Stimulated activated CD8-positive, alpha-beta memory T cell treated with anti-CD3 and anti-CD28 coated beads, Interleukin-7, amount 100 ng/mL, for 24 hours (primary cell): Measurements from ENCODE around the gene ZNF410.
"Not testable (repeated sequence)": the region's sequence is repeated elsewhere in the genome, so short reads cannot be mapped to it uniquely, and the experiment has no call there.

Experiments
- DNase-seq: peaks from one replicate; pipeline ENCODE4 v3.0.0-alpha.2; 2020; ENCODE audit warnings: low read depth

The ZNF410 gene

DNA sequence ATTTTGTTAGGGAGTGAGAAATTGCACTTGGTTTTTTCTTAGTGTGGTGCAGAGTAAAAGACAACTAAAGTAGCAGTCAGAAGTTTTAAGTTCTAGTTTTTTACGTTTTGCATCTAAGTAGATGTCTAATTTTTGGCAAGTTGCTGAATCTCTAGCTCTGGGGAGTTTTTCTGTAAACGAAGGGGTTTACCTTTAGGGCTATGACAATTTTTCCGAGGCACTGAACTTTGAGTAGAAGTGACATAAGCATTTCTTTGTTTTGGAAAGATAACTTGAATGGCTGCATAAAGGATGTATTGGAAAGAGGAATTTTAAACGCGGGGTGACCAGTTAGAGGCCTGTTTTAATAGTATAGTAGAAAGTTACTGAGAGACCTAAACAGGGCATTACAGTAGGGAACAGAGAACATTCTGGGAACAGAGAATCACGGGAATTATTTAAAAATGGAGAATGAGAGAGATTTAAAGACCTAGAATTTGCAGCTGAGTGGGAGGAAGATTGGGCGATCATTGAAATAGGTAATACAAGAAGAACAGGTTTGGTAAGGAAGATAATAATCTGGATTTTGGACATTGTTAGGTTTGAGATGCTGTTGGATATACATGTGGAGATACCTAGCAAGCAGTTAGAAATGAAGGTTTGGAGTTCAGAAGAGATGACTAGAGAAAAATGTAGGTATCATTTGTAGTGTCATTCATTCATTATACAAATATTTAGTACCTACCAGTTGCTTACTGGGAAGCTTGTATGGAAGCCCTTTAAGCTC, 1.2 kb downstream of the ZNF410 start:
- no peak for DNase-seq

DNA sequence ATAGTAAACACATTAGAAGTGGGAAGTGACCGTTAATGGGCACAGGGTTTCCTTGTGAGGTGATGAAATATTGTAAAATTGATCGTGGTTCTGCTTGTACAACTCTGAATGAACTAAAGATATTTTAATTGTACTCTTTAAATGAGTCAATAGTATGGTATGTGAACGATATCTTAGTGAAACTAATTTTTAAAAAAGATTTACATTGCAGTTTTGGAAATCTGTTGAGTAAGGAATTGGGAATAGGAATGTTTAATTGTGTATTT, 1.7 kb downstream of the ZNF410 start:
- no peak for DNase-seq

DNA sequence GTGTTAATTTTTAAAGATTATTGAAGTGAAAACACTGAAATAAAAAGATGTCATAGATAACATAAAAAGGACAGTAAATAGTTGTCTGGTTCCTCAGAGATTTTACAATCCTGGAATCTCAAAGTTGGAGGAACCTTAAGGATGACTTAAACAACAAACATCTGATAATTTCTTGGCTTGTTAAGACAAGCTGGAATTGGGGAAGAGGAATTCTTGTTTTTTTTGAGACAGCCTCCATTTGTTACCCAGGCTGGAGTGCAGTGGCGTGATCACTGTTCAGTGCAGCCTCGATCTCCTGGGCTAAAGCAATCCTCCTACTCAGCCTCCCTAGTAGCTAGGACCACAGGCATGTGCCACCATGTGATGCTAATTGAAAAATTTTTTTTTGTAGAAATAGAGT, 2.3 kb downstream of the ZNF410 start:
- DNase-seq: no peak

DNA sequence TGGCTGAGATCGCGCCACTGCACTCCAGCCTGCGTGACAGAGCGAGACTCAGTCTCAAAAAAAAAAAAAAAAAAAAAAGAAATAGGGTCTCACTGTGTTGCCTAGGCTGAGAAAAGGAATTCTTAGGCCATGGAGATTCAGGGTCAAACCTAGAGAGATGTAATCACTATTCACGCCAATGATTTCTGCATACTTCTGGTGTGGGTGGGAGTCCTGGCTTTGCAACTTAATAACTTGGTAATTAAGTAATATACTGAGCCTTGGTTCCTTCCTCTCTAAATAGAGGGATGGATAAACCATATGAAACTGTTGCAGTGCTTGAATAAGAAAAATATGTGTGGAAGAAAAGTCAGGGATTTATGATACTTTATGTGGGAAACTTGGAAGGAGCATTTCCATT, 2.7 kb downstream of the ZNF410 start:
- DNase-seq: no peak

DNA sequence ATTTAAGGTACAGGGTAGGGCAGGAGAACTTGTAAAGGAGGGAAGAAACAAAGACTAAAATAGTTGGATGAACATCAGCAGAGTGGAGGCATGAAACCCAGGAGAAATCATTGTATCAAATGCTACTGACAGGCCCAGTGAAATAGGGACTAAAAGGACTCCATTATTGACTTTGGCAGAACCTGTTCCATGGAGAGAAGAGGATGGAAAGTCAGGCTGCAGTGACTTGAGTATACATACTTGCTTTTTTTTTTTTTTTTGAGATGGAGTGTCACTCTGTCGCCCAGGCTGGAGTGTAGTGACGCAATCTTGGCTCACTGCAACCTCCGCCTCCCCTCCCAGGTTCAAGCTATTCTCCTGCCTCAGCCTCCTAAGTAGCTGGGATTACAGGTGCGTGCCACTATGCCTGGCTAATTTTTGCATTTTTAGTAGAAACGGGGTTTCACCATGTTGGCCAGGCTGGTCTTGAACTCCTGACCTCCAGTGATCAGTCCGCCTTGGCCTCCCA, 7.6 kb downstream of the ZNF410 start:
- not testable (repeated sequence) for DNase-seq

DNA sequence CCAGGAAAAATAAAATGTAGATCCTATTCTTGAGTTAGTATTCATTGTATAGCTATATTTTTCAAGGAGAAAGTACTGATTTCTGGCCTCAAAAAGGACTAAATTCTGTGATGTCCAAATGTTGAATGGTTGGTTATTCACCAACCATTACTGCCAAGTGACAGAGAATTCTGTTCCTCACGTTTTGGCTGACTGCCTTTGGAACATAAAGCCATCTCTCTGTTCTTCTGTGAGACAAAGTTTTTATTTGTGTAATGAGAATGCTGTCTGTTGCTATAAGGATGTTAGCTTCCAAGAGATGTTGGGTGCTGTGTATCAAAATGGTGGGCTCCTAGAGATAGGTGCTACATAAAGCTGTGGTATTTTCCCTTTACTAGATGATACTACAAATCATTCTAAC, 9.3 kb downstream of the ZNF410 start:
- no peak for DNase-seq

DNA sequence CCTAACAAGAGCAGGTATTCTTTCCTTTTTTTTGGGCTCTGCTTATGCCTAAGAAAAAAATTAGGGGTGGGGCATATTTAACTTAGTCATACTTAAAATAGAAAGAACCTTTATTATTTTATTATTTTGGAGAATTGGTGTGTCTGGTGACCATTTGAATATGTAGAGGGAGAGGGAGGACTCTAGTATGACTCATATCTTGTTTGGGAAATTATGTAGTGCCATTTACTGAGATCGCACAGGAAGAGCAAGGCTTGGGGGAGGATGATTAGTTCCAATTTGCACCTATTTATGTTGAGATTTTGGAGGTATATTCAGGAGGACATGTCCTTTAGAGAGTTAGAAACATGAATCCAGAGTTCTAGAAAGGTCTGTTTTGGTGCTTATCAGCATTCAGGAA, 9.9 kb downstream of the ZNF410 start:
- no peak for DNase-seq

DNA sequence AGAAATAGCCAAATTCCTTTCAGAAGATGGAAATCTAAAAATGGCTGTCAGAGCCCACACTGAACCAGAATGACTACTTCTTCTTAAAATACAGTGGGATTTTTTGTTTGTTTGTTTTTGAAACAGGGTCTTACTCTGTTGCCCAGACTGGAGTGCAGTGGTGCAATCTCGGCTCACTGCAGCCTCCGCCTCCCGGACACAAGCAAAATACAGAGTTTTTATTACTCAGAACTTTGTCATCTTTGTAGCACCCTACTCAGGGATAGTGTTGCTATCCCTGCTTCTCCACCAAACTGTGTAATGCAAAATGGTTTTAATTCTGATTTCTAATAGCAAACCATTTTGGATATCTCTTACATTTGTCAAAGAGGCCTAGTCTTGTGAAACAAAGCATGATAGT, 16.4 kb downstream of the ZNF410 start:
- DNase-seq: no peak

DNA sequence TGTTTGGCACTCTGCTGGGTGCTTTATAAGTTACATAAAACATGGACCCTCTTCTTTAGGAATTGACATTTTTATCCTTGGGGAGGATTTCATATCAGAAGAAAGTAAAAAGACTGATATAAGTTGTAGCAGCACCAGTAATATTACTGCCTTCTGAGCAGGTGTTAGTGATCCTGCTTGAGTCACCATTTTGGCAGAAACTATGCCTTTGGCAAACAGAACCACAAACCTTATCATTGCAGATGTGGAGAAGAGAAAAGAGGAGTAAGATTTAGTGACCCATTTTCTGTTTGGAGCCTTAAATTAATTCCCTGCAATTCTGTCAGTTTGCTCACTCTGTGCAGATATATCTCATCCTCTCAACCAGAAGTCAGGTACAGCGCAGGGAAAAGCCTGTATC, 23.0 kb downstream of the ZNF410 start:
- DNase-seq: no peak

DNA sequence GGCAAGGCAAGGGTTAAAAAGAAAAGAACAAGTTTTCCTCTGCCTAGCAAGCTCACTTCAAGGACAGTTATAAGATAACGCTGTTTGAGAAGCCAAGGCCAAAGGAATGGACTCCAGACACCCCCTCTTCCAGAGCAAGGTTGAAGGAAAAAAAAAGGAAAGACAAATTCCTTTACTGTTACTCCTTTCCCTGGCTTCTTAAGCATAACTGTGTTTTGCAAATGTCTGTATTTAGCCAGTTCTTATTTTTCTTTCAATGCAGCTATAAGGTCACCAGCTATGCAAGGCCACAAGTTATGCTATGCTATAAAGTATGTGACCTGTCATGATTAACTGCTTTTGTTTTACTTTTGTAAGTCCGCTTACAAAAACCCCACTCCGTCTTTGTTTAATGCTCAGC, 26.6 kb downstream of the ZNF410 start:
- DNase-seq: no peak

DNA sequence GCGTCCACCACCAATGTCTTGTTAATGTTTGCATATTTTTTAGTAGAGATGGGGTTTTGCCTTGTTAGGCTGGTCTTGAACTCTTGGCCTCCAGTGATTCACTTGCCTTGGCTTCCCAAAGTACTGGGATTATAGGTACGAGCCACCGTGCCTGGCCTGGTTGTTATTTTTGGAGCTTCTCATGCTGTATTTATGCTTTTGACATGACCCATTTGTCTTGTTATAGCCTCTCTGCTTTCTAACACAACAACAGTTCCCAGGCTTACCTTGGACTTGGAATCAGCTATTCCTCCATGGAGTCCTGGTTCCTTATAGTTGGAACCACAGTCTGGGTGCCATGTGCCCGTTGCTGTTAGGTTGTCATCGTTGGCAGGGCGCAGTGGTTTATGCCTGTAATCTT, 29.7 kb downstream of the ZNF410 start:
- DNase-seq: no peak

DNA sequence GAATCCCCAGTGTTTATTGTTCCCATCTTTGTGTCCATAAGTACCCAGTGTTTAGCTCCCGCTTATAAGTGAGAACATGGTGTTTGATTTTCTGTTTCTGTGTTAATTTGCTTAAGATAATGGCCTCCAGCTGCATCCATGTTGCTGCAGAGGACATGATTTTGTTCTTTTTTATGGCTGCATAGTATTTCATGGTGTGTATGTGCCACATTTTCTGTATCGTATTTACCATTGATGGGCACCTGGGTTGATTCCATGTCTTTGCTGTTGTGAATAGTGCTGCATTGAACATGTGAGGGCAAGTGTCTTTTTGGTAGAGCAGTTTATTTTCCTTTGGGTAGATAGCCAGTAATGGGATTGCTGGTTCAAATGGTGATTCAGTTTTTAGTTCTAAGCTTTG, 32.8 kb downstream of the ZNF410 start:
- not testable (repeated sequence) for DNase-seq

DNA sequence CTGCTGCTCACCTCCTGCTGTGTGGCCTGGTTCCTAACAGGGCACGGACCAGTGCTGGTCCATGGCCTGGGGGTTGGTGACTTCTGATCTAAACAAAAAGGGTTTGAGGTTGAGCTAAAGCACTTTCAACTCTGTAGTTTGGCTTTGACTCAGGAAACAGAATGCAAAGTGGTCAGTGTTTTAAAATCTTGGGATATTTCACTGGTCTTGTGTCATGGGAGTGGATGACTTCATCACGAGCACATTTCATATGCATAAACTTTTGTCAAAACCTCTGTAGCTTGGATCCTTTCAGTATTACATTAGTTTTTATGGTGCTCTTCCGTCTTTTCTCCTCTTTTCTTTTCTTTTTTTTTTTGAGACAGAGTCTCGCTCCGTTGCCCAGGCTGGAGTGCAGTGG, 37.7 kb downstream of the ZNF410 start:
- DNase-seq: no peak

DNA sequence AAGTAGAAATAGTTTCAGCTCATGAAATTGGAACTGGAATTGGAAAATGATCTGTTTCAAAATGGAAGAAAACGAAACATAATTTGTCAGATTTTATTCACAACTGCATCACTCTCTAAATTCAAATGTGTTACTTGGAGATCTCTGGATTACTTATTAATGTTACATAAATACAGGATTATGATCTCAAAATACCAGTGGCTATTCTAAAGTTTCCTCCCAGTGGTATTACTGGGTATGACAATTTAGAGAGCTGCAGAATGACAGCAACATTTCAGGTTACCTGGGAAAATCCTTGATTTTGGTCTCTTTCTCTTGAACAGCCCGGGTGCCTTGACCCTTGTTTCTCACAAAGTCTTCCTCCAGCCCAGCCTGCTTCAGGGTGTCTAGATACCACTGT, 49.0 kb downstream of the ZNF410 start:
- no peak for DNase-seq

DNA sequence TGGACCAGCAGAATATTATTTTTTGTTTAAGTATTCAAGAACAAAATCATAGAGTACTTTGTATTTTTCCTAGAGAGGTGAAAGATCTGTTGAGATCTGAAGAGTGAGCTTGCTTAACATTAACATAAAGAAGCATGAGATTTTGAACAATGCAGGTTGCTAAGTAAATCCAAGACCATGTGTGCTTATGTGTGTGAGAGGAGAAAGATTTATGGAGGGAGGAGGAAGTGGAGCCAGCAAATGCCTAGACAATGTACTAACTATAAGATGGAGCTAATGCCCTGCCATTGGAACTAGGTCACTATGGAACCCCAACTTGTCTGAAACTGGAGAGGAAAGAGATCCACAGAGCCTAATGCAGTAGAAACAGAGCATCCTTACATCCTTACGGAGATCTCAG, 49.9 kb downstream of the ZNF410 start:
- no peak for DNase-seq

DNA sequence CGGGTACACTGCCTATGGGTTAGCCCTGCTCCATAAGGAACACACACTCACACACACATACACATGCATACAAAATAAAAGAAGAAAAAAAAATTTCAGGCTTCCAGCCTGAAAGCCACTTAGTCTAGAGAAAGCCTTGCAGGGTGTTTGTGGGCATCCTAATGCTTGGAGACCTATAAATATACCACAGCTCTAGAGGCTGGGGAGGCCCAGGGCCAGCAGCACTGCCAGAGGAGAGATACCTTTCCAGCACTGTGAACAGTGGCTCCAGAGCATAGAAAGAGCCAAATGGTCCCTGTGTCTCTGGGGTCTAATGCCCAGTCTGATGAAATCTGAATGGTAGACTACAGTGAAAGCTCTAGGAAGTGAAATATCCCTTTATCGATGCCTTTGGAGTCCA, 50.4 kb downstream of the ZNF410 start:
- DNase-seq: no peak

DNA sequence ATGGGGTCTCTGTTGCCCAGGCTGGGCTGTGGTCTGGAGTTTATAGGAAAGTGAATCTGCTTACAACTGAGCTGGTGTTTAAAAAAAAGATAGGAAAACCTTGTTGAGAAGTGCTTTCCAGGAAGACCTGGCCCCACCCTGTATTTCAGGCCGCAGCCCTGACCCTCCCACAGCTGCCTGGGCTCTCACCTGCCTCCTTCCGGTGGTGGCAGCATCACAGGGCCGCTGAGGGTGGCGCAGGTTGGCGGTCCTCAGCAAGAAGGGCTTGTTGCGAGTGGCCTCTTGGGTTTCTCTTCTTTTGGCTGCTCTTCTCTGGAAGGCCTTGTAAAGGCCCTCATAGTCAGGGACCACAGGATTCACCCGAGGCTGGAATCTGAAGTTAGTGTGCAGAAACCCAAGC, 55.5 kb downstream of the ZNF410 start:
- no peak for DNase-seq

DNA sequence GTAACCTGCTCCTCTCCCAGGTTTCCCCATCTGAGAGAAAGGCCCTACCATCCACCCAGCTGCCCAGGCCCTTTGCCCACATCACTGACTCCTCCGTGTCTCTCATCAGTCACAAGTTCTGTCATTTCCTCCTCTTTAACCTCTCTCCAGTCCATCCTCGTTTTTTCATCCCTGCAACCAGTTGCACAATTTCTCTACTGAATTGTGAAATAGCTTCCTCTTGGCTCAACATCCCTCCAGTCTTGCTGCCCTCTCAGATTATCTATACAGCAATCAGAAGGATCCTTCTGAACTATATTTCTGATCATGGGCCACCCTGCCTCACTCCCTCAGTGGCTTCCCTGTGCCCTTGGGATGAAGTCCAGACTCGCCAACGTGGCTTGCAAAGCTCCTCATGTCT, 56.4 kb downstream of the ZNF410 start:
- no peak for DNase-seq

DNA sequence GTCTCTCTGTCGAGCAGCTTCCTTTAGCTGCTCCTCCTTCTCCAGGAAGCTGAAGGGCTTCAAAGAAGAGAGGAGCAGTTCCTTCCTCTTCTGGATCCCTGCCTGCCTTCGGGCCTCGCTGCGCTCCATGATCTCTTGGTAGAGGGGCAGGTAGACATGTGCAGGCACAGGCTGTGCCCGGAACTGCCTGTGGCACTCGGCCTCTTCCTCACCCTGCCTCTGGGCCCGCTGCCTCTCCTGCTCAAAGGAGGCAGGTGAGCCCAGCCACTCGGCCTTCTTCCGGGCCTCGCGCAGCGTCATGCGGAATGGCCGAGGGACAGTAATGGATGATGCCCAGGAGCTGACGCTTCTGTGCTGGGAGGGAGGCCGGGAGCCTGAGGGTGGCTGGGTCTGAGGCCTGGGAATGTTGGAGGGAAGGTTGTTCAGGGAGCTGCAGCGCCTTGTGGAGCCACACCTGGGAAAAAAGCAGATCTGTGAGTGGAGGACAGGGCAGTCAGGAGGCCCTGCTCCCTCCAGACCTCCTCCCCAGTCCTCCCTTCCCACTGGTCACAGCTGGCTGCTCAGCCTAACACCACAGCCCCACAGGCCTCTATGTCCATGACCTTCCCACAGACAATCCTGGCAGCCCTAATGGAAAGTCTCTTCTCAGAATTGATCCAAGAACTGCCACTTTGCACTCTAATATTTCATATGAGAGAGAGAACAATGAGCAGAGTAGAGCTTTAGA, 57.9 kb downstream of the ZNF410 start:
- DNase-seq: no peak

DNA sequence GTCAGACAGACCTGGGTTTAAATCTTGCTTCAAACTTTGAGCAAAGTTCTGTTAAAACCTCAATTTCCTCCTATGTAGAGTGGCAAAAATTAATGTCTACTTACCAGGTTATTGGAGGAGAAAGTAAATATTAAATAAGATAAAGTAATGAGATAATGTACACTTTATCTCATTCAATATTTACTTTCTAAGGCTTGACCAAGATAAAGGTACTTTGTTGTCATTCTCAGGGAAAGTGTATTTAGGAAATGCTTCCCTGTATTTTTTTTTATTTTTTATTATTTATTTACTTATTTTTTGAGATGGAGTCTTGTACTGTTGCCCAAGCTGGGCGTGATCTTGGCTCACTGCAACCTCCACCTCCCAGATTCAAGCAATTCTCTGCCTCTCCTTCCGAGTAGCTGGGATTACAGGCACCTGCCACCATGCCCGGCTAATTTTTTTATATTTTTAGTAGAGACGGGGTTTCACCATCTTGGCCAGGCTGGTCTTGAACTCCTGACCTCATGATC, 58.6 kb downstream of the ZNF410 start:
- no peak for DNase-seq

DNA sequence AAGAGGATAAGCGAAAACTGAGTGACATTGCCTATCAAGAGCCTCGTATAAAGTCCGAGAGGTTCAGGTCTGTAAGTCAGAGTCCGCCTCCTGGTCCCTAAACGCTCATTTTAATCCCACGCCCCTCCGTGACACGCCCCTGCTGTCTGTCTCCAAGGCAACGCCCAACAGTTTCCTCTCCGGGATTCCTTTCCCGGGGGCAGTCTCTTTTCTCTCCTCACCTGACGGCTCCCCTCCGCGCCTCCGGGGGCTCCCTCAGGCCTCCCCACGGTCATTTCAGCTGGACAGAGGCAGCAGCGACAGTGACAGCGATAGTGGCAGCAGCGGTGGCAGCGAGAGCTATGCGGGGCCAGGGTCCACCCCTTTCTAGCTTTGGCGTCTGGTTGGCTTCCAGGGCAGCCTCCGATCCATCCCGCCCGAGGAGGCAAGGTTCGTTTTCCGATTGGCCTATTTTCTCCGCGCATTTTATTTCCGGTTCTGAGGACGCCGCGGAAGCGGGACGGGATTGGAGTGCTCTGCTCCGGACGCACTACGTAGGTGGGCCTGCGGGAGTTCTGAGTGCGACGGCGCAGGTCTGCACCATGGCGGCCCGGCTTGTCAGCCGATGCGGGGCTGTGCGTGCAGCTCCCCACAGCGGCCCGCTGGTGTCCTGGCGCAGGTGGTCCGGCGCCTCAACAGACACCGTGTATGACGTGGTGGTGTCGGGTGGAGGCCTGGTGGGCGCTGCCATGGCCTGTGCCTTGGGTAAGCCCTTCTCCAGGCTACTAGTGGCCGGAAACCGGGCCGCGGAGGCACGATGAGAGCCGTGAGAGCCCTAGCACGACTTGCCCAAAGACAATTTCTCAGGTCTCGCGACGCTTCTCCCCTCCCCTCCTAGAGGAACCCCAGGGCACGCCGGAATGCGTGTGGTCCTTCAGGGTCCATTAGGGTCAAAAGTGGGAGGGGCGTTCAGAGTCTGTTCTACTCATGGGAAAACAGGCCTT, 63.4 kb downstream of the ZNF410 start, which contains the start of the genes COQ6 and FAM161B:
COQ6 (plus strand) TSS at position 551 of the 983 bp plus-strand sequence; CDS start at position 582, 31 bp downstream.
FAM161B (minus strand) TSS at position 343 of the 983 bp plus-strand sequence; CDS start at position 275, 68 bp downstream.
- peak; percentile 79 for DNase-seq

DNA sequence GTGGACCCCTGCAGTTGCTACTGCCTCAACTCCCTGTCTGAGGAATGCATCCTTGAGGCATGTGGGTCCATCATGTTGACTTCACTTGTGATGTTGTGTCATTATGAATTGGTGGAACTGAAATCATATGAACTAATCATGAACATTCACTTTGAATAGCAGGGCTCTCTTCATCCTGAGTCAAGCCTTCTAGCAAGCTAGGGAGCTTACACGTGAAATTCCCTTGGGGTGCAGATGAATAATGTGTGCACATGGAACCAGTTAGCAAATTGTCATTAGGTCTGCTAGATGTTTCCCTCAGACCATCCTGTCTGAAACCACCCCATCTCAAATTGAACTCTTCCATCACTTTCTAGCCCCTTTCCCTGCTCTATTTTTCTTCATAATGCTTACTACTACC, 67.1 kb downstream of the ZNF410 start:
- no peak for DNase-seq
